ENCODE data around the gene FNDC3B.

DNA sequence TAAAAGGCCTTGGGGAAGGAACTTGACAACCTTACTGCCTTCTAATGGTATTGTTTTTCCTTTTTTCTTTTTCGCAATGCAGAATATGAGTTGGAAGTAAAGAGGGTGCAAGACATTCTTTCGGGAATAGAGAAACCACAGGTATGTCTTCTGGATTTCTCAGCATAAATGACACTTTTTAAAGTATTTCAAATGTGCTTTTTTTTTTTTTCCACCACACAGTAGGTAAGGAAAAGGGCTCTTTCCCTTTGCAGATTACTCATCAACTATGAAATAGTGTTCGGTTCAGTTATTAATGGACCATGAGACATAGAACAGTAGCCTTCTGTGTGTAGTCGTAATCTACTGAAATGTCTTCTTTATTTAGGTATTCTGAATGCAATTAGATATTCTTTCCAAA lies 246.5 kb downstream of the FNDC3B start:
- TF ChIP-seq, protein P1, sequence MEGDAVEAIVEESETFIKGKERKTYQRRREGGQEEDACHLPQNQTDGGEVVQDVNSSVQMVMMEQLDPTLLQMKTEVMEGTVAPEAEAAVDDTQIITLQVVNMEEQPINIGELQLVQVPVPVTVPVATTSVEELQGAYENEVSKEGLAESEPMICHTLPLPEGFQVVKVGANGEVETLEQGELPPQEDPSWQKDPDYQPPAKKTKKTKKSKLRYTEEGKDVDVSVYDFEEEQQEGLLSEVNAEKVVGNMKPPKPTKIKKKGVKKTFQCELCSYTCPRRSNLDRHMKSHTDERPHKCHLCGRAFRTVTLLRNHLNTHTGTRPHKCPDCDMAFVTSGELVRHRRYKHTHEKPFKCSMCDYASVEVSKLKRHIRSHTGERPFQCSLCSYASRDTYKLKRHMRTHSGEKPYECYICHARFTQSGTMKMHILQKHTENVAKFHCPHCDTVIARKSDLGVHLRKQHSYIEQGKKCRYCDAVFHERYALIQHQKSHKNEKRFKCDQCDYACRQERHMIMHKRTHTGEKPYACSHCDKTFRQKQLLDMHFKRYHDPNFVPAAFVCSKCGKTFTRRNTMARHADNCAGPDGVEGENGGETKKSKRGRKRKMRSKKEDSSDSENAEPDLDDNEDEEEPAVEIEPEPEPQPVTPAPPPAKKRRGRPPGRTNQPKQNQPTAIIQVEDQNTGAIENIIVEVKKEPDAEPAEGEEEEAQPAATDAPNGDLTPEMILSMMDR (IDR thresholded peaks at IDR 0.05; ENCODE audit: low read depth, low read length): no peak
- no peak for TF ChIP-seq EZH2phosphoT487 (IDR thresholded peaks at IDR 0.05; ENCODE audit: low read depth)

All from OCI-LY3 (cell line).